Suppressor macrophage treated with lipopolysaccharide for 1 hour (primary cell): Measurements from ENCODE around the gene ANXA5.

Experiments
- DNase-seq, 3 donors: peaks; one replicate each; pipeline ENCODE4 v3.0.0-alpha.2; 2020 to 2022

The ANXA5 gene

GRCh38 chr4:121676345-121677075 lies 20.3 kb downstream of the ANXA5 start:
- DNase-seq, result peak in 1 of 3 donors; percentile 14

- peak in 1 of 3 donors; percentile 29 for DNase-seq
Observed at GRCh38 chr4:121675715-121676114, 21.1 kb downstream of the ANXA5 start.

GRCh38 chr4:121674696-121675095 lies 22.1 kb downstream of the ANXA5 start:
- peak in 1 of 3 donors; percentile 18 for DNase-seq

- peak in 1 of 3 donors; percentile 16 for DNase-seq
Observed at GRCh38 chr4:121674191-121674590, 22.6 kb downstream of the ANXA5 start.

- DNase-seq, result peak in 1 of 3 donors; percentile 10
Observed at GRCh38 chr4:121669163-121669550, 27.6 kb downstream of the ANXA5 start.

GRCh38 chr4:121668368-121669162 lies 28.2 kb downstream of the ANXA5 start:
- DNase-seq, result peak in 1 of 3 donors; percentile 52

GRCh38 chr4:121666091-121666679 lies 30.6 kb downstream of the ANXA5 start:
- DNase-seq, result peak in 1 of 3 donors; percentile 29

- DNase-seq, result peak in 1 of 3 donors; percentile 37
Observed at GRCh38 chr4:121665371-121665770, 31.4 kb downstream of the ANXA5 start.

- no peak for DNase-seq
Observed at GRCh38 chr4:121662225-121662624, 34.6 kb downstream of the ANXA5 start.

- DNase-seq, result peak in 1 of 3 donors; percentile 10
Observed at GRCh38 chr4:121660175-121660933, 36.4 kb downstream of the ANXA5 start.

GRCh38 chr4:121658125-121658524 lies 38.7 kb downstream of the ANXA5 start:
- peak in 1 of 3 donors; percentile 11 for DNase-seq

GRCh38 chr4:121656269-121656641 lies 40.5 kb downstream of the ANXA5 start:
- peak in 2 of 3 donors; percentile 25 to 38 for DNase-seq

- DNase-seq, result no peak
Observed at GRCh38 chr4:121655320-121656268, 41.2 kb downstream of the ANXA5 start.

- no peak for DNase-seq
Observed at GRCh38 chr4:121654738-121655137, 42.0 kb downstream of the ANXA5 start.

GRCh38 chr4:121653986-121654385 lies 42.8 kb downstream of the ANXA5 start:
- no peak for DNase-seq

GRCh38 chr4:121653214-121653613 lies 43.6 kb downstream of the ANXA5 start:
- DNase-seq, result no peak

- no peak for DNase-seq
Observed at GRCh38 chr4:121651597-121651996, 45.2 kb downstream of the ANXA5 start.

- DNase-seq, result no peak
Observed at GRCh38 chr4:121650741-121651140, 46.0 kb downstream of the ANXA5 start.

GRCh38 chr4:121648516-121648915 lies 48.3 kb downstream of the ANXA5 start:
- no peak for DNase-seq

- no peak for DNase-seq
Observed at GRCh38 chr4:121642876-121643585, 53.7 kb downstream of the ANXA5 start.

GRCh38 chr4:121642292-121642691 lies 54.5 kb downstream of the ANXA5 start:
- no peak for DNase-seq
